ENCODE results near the gene SGTA. TPM values are rescaled to one million over a fixed set of nuclear protein-coding genes. Genes with fewer than 3 reads are reported as not detected.

The SGTA gene
- total and polyA plus RNA-seq, 2 of the 8 experiments (the other 6 are each of a cell fraction or from before 2014, with no cell fraction given): 86.8 to 130 TPM

DNA sequence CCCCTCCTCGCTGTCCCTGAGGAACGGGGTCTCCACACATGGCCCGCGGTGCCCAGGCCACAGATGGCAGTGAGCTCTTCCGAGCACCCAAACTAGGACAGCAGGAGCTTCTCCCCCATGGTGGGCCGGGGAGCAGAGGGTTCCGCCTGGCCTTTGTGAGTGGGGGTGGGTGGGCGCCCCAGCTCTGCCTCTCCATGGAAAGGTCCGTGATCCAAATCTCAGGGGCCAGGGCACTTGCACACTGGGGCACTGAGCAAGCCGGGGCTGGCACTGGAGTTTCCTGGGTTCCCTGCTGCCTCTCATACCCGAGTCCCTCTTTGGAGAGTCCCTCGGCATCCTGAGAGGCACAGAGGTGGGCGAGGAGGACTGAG is 59.7 kb downstream of the SGTA start:
- TF ChIP-seq MAFK (IDR thresholded peaks at IDR 0.05; ENCODE audit: low read depth, low read length) (no peak), TCF12 (IDR thresholded peaks at IDR 0.05; ENCODE audit: low read depth, low read length) (no peak), EP300 (IDR thresholded peaks at IDR 0.05; ENCODE audit: borderline replicate concordance in 1 of 2, low read depth in 2 of 2, low read length in 2 of 2) (no peak)
- Histone ChIP-seq H3K4ac (replicated peaks; ENCODE audit: insufficient read length, low read depth, low read length) (no peak overlapping the region), H3K4me1 (replicated peaks in 1 of 4; ENCODE audit: control insufficient read depth in 3 of 4, insufficient read depth in 4 of 4, low read length in 3 of 4) (peaks cover 0 to 20% (median 6%) of the 10 kb centered on the region in 4 experiments; a peak in 6 of 7 replicates), H3K9ac (replicated peaks in 1 of 4; ENCODE audit: extremely low read depth in 1 of 4, low read depth in 3 of 4, low read length in 3 of 4) (no peak overlapping the region), H2BK15ac (ENCODE audit: low read length) (no peak overlapping the region), H4K8ac (ENCODE audit: extremely low read depth, insufficient read depth, low read length) (peak overlapping the region; percentile 79; the same call in 1 of the 2 replicates), H3K18ac (ENCODE audit: extremely low read depth, low read length) (no peak overlapping the region), H3K23ac (ENCODE audit: insufficient read length) (no peak overlapping the region), H4K91ac (replicated peaks; ENCODE audit: insufficient read length, low read length) (no peak overlapping the region), H3K79me2 (ENCODE audit: control insufficient read depth in 1 of 2, insufficient read depth in 2 of 2, low read length in 2 of 2) (no peaks in the 10 kb centered on the region), H3K36me3 (ENCODE audit: control insufficient read depth in 2 of 4, insufficient read depth in 4 of 4, low read length in 3 of 4) (no peaks in the 10 kb centered on the region), H4K20me1 (replicated peaks in 1 of 2; ENCODE audit: control insufficient read depth in 1 of 2, insufficient read depth in 2 of 2, low read length in 2 of 2) (peaks cover 0 to 2% of the 10 kb centered on the region in 2 experiments), H2BK20ac (ENCODE audit: low read length) (no peak overlapping the region), H3K27me3 (replicated peaks in 1 of 4; ENCODE audit: control insufficient read depth in 3 of 4, extremely low read depth in 1 of 4, insufficient read depth in 3 of 4, low read length in 3 of 4) (peaks cover 0 to 7% (median 3%) of the 10 kb centered on the region in 4 experiments; a peak in 4 of 7 replicates), H3K14ac (ENCODE audit: insufficient read length) (no peak overlapping the region), H2BK120ac (replicated peaks; ENCODE audit: low read depth, low read length) (no peak overlapping the region), H2BK5ac (ENCODE audit: low read depth, low read length) (no peak overlapping the region), H3K4me3 (ENCODE audit: extremely low read depth in 1 of 4, insufficient read depth in 2 of 4, low read depth in 3 of 4, low read length in 4 of 4) (no peak overlapping the region), H3K56ac (replicated peaks; ENCODE audit: insufficient read length, low read depth, low read length) (no peak overlapping the region), H2AK5ac (ENCODE audit: low read depth, low read length) (no peak overlapping the region), H3K4me2 (ENCODE audit: insufficient read depth in 1 of 2, low read depth in 2 of 2, low read length in 2 of 2) (no peak overlapping the region), H3K9me3 (ENCODE audit: insufficient read depth in 2 of 2, low read depth in 1 of 2, low read length in 1 of 2) (no peaks in the 10 kb centered on the region), H3K27ac (ENCODE audit: low read depth, low read length) (no peak overlapping the region), H3K23me2 (ENCODE audit: low read depth, low read length) (peaks cover 12% of the 10 kb centered on the region; the same call in 1 of the 2 replicates), H2AFZ (ENCODE audit: low read length) (no peak overlapping the region), H4K5ac (ENCODE audit: insufficient read length, low read depth, low read length) (no peak overlapping the region), H2BK12ac (ENCODE audit: low read depth, low read length) (no peak overlapping the region; the same call in 1 of the 2 replicates), H3K79me1 (ENCODE audit: low read depth, low read length) (no peaks in the 10 kb centered on the region)
- DNase-seq (ENCODE audit: low read depth in 1 of 2, low spot score in 2 of 2): no peak
- no peak for FAIRE-seq
- WGBS, 2 experiments (ENCODE audit: extremely low coverage in 1 of 2, insufficient coverage in 1 of 2, insufficient read length in 1 of 2, insufficient replicate concordance in 2 of 2, low coverage in 1 of 2, low lambda C conversion rate in 2 of 2, missing lambda C conversion rate in 1 of 2): 92% methylated on average over 10 of the region's 13 CpGs; no CpG with 5 or more reads in 1 of the 2 experiments
- CTCF ChIA-PET (ENCODE audit: partially characterized antibody): interaction anchor here (0.8 to 3.2 kb wide), 8 partner anchors 11 to 87 kb away, joined by 3 to 16 read pairs (median 4); no protein-coding TSS in a partner anchor
- POLR2A ChIA-PET (ENCODE audit: partially characterized antibody): interaction anchor here (0.7 to 2.0 kb wide), 7 partner anchors 13 to 247 kb away, joined by 3 to 6 read pairs (median 4); partner anchors contain the start of genes GADD45B and ZNF555

Data from H1 (cell line).